Common myeloid progenitor, CD34-positive (primary cell): ENCODE data around the gene DYRK2.

Source experiments
- CTCF ChIA-PET: fragments of 350-600 bp; sonication (Branson Sonifier 250); formaldehyde crosslinking; loops from one replicate; lab custom pipeline; 2021; ENCODE audit warnings: antibody characterized with exemption; lab: Charles Lee
- POLR2A ChIA-PET: fragments of 350-600 bp; sonication (Branson Sonifier 250); formaldehyde crosslinking; loops from one replicate; lab custom pipeline; 2021; ENCODE audit warnings: antibody characterized with exemption; lab: Charles Lee
- DNase-seq, 3 donors: peaks; one replicate each; pipeline versions ENCODE4 v3.0.0 to v3.0.0-alpha.2; 2013
- H3K27ac ChIP-seq, 2 experiments: 1 replicate in 1 of 2; 2 replicates in 1 of 2; pipeline ENCODE4 v1.7.0; 2013; ENCODE audit warnings: inconsistent platforms in 2 of 2, low read length in 2 of 2, mild to moderate bottlenecking in 2 of 2, low read depth in 1 of 2, moderate library complexity in 1 of 2; ENCODE audit not compliant: severe bottlenecking in 2 of 2, insufficient read depth in 1 of 2, poor library complexity in 1 of 2
- H3K27me3 ChIP-seq, 5 experiments: replicated peaks in 2 of 5; 1 replicate in 3 of 5; 2 replicates in 2 of 5; pipeline versions ENCODE4 v1.6.1 to v1.7.0; 2013; ENCODE audit warnings: low read length in 4 of 5, mild to moderate bottlenecking in 2 of 5, moderate library complexity in 2 of 5, inconsistent platforms in 1 of 5; ENCODE audit not compliant: insufficient read depth in 5 of 5, control insufficient read depth in 4 of 5
- H3K36me3 ChIP-seq, 4 experiments: 1 replicate in 2 of 4; 2 replicates in 2 of 4; pipeline versions ENCODE4 v1.6.1 to v1.7.0; 2013; ENCODE audit warnings: low read length in 3 of 4, control low read depth in 1 of 4, mild to moderate bottlenecking in 1 of 4; ENCODE audit not compliant: control insufficient read depth in 4 of 4, insufficient read depth in 4 of 4
- H3K4me1 ChIP-seq, 4 experiments: 1 replicate in 3 of 4; 2 replicates in 1 of 4; pipeline versions ENCODE4 v1.6.1 to v1.7.1; 2013; ENCODE audit warnings: low read length in 3 of 4, mild to moderate bottlenecking in 3 of 4, control low read depth in 1 of 4, inconsistent platforms in 1 of 4, moderate library complexity in 1 of 4; ENCODE audit not compliant: control insufficient read depth in 4 of 4, insufficient read depth in 4 of 4; ENCODE audit errors: control extremely low read depth in 1 of 4
- H3K4me3 ChIP-seq, 7 experiments: 1 replicate in 4 of 7; 2 replicates in 3 of 7; pipeline versions ENCODE4 v1.5.1 to v1.7.0; 2013; ENCODE audit warnings: mild to moderate bottlenecking in 7 of 7, low read length in 6 of 7, moderate library complexity in 6 of 7, inconsistent platforms in 2 of 7, low read depth in 2 of 7, control low read depth in 1 of 7; ENCODE audit not compliant: insufficient read depth in 4 of 7, control insufficient read depth in 1 of 7; ENCODE audit errors: extremely low read depth in 1 of 7
- H3K9me3 ChIP-seq, 5 experiments: 1 replicate in 4 of 5; 2 replicates in 1 of 5; pipeline versions ENCODE4 v1.6.1 to v1.7.1; 2013; ENCODE audit warnings: low read length in 4 of 5, mild to moderate bottlenecking in 2 of 5, inconsistent platforms in 1 of 5, low read depth in 1 of 5, moderate library complexity in 1 of 5; ENCODE audit not compliant: control insufficient read depth in 4 of 5, insufficient read depth in 2 of 5; ENCODE audit errors: control extremely low read depth in 1 of 5
- WGBS: methylation state at CpG from one replicate; pipeline ENCODE4 v1.1.5; 2013; ENCODE audit not compliant: insufficient coverage; 5-methylcytosine and 5-hydroxymethylcytosine counted together

Gene DYRK2

GRCh38 chr12:67618303-67618702, 30.2 kb upstream of the DYRK2 start:
- Histone ChIP-seq H3K36me3 (no peaks in the 10 kb centered on the region), H3K27me3 (no peaks in the 10 kb centered on the region), H3K4me3 (no peak overlapping the region), H3K9me3 (no peaks in the 10 kb centered on the region), H3K4me1 (no peaks in the 10 kb centered on the region), H3K27ac (no peak overlapping the region)
- WGBS, result 92% methylated on average over 1 of the region's 3 CpGs
- ChIA-PET POLR2A (no interaction called here), CTCF (interaction anchor here (1.1 to 1.3 kb wide), 2 partner anchors 12 to 13 kb away, joined by 3 to 4 read pairs; no protein-coding TSS in a partner anchor)
- DNase-seq, result no peak

- POLR2A ChIA-PET, result interaction anchor here (0.6 kb wide), 2 partner anchors 46 to 229 kb away, joined by 7 to 9 read pairs; no protein-coding TSS in a partner anchor
- Histone ChIP-seq H3K27ac (no peak overlapping the region), H3K9me3 (no peaks in the 10 kb centered on the region), H3K4me1 (no peaks in the 10 kb centered on the region), H3K27me3 (no peaks in the 10 kb centered on the region), H3K4me3 (no peak overlapping the region), H3K36me3 (no peaks in the 10 kb centered on the region)
- no CpG with 5 or more reads among the region's 1 CpG for WGBS
- no peak for DNase-seq
- CTCF ChIA-PET, result no interaction called here
Measured at GRCh38 chr12:67621112-67621511, 27.4 kb upstream of the DYRK2 start.

GRCh38 chr12:67621926-67622325, 26.6 kb upstream of the DYRK2 start:
- H3K27ac ChIP-seq, result no peak overlapping the region
- ChIA-PET CTCF (no interaction called here), POLR2A (interaction anchor here (0.6 kb wide), 1 partner anchor 45 kb away, joined by 9 read pairs; no protein-coding TSS in a partner anchor)
- H3K4me1 ChIP-seq, result no peaks in the 10 kb centered on the region
- DNase-seq, result no peak
- H3K4me3 ChIP-seq, result no peak overlapping the region
- no peaks in the 10 kb centered on the region for H3K27me3 ChIP-seq
- H3K9me3 ChIP-seq, result no peaks in the 10 kb centered on the region
- no peaks in the 10 kb centered on the region for H3K36me3 ChIP-seq
- WGBS, result 97% methylated on average over 3 of the region's 4 CpGs

DNA sequence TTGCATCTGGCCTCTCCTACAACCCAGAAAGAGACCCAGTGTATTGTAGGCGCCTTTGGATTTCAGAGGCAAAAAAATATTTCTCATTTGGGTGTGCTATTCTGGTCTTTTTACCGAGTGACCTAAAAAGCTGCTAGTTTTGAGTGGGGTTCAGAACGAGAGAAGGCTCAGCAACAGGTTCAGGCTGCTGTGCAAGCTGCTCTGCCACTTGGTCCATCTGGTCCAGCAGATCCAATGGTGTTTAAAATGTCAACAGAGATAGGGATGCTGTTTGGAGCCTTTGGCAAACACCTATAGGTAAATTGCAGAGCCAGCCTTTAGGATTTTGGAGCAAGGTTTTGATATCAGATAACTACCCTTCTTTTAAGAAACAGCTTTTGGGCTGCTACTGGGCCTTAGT, 25.3 kb upstream of the DYRK2 start:
- H3K9me3 ChIP-seq, result no peaks in the 10 kb centered on the region
- 92% methylated on average over 3 of the region's 3 CpGs for WGBS
- no peaks in the 10 kb centered on the region for H3K27me3 ChIP-seq
- CTCF ChIA-PET, result interaction anchor here (0.6 kb wide), 1 partner anchor 266 kb away, joined by 3 read pairs; no protein-coding TSS in a partner anchor
- H3K27ac ChIP-seq, result no peak overlapping the region
- POLR2A ChIA-PET, result no interaction called here
- H3K36me3 ChIP-seq, result no peaks in the 10 kb centered on the region
- no peak for DNase-seq
- H3K4me1 ChIP-seq, result no peaks in the 10 kb centered on the region
- no peak overlapping the region for H3K4me3 ChIP-seq

GRCh38 chr12:67624355-67624754, 24.2 kb upstream of the DYRK2 start:
- WGBS, result 88% methylated on average over 5 of the region's 6 CpGs
- DNase-seq, result no peak
- no peaks in the 10 kb centered on the region for H3K27me3 ChIP-seq
- ChIA-PET CTCF (no interaction called here), POLR2A (no interaction called here)
- H3K9me3 ChIP-seq, result no peaks in the 10 kb centered on the region
- peaks cover 0 to 6% (median 2%) of the 10 kb centered on the region in 4 experiments for H3K4me1 ChIP-seq
- H3K4me3 ChIP-seq, result no peak overlapping the region
- H3K36me3 ChIP-seq, result no peaks in the 10 kb centered on the region
- H3K27ac ChIP-seq, result no peak overlapping the region

DNA sequence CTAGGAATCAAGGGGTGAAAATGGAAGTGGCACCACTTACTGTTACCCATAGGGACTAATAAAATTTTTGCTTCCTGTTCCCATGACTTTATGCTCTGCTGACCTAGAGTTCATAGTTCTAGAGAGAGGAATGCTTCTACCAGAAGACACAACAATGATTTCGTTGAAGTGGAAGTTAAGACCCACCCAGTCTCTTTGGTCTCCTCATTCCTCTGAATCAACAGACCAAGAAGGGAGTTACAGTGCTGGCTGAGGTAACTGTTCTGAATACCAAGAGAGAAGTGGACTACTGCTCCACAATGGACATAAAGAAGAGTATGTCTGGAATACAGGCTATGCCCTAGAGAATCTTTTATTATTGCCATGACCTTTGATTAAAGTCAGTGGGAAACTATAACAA, 23.5 kb upstream of the DYRK2 start:
- POLR2A ChIA-PET, result no interaction called here
- no peak overlapping the region for H3K4me3 ChIP-seq
- CTCF ChIA-PET, result no interaction called here
- no peak overlapping the region for H3K27ac ChIP-seq
- peaks cover 0 to 13% (median 7%) of the 10 kb centered on the region in 4 experiments for H3K4me1 ChIP-seq
- no peaks in the 10 kb centered on the region for H3K9me3 ChIP-seq
- no peak for DNase-seq
- H3K27me3 ChIP-seq, result no peaks in the 10 kb centered on the region
- 100% methylated on average over 1 of the region's 1 CpG for WGBS
- H3K36me3 ChIP-seq, result no peaks in the 10 kb centered on the region

- CTCF ChIA-PET, result no interaction called here
- Histone ChIP-seq H3K27ac (no peak overlapping the region), H3K9me3 (no peaks in the 10 kb centered on the region), H3K27me3 (no peaks in the 10 kb centered on the region), H3K4me1 (peaks cover 3 to 24% (median 12%) of the 10 kb centered on the region in 4 experiments), H3K4me3 (no peak overlapping the region), H3K36me3 (no peaks in the 10 kb centered on the region)
- POLR2A ChIA-PET, result no interaction called here
- no peak for DNase-seq
- no CpG with 5 or more reads among the region's 2 CpGs for WGBS
Measured at GRCh38 chr12:67626156-67626555, 22.4 kb upstream of the DYRK2 start.
